Neural cell (in vitro differentiated cells): ENCODE results near the gene ASCL5.

ENCODE experiments used
- CTCF ChIP-seq: fragments of 450-650 bp; IDR thresholded peaks from 2 replicates; pipeline ENCODE4 v1.5.1; 2014; ENCODE audit warnings: antibody characterized with exemption, mild to moderate bottlenecking, moderate library complexity; ENCODE audit not compliant: poor library complexity, severe bottlenecking
- EZH2 ChIP-seq: fragments of 200-600, 300-800 bp; shearing (Covaris generic), sonication (generic); IDR thresholded peaks from 2 replicates; pipeline ENCODE4 v1.6.1; 2014; ENCODE audit warnings: antibody characterized with exemption, low read length, borderline replicate concordance, mild to moderate bottlenecking; ENCODE audit not compliant: insufficient read depth, poor library complexity, severe bottlenecking
- POLR2AphosphoS5 ChIP-seq: IDR thresholded peaks from 2 replicates; pipeline ENCODE4 v1.6.1; 2012
- RAD21 ChIP-seq: fragments of 450-650 bp; conservative IDR thresholded peaks from 2 replicates; pipeline ENCODE4 v1.6.1; 2014; ENCODE audit warnings: antibody characterized with exemption, mild to moderate bottlenecking, moderate library complexity
- REST ChIP-seq: IDR thresholded peaks from 2 replicates; pipeline ENCODE4 v1.6.1; 2012; ENCODE audit warnings: borderline replicate concordance

GRCh38 chr1:201065686-201066085 lies 61.3 kb downstream of the ASCL5 start:
- TF ChIP-seq POLR2AphosphoS5 (no peak), REST (no peak), EZH2 (no peak), CTCF (no peak), RAD21 (no peak)
